NOMO-1 (cell line): ENCODE measurements around the gene TFRC.
"Not testable (repeated sequence)": the region's sequence is repeated elsewhere in the genome, so short reads cannot be mapped to it uniquely, and the experiment has no call there.

Experiments
- DNase-seq, 2 experiments: peaks; one replicate each; lab custom pipeline; 2025; ENCODE audit not compliant: unreplicated experiment in 2 of 2; lab: John Stamatoyannopoulos, UW

The TFRC gene

DNA sequence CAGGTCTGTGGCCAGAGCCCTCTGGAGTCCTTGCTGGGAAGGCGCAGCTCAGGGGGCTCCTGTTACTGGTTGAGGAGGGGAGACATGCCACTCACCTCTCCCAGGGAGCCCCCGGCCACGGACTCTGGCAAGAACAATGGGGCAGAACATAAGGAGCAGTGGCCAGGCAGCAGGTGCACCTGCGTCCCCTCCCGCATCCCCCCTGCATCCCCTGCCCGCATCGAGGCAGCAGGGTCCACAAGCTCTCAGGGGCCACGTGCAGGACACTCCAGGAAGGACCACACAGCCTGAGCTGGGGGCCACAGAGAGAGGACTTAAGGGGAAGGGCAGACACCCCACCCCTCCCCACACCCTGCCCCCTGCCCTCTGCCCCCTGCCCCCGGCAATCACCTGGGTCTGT lies 73.0 kb downstream of the TFRC start:
- DNase-seq = no peak

DNA sequence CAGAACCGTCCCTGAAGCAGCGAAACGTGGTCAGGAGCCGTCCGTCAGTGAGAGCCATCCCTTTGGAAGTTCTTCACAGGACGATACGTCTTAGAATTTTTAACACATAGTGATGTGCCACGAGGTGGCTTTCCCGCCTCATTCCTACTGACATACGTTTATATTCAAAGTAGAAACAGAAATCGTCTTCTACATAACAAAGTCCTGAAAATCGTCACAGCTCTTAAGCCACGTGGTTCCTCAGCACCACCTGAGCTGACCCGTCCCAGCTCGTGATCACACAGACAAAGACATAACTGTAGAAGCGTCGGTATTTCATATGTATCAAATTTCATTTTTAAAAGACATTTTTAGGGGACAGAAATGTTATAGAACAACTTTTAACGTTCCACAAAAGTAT lies 73.5 kb downstream of the TFRC start:
- DNase-seq = no peak

DNA sequence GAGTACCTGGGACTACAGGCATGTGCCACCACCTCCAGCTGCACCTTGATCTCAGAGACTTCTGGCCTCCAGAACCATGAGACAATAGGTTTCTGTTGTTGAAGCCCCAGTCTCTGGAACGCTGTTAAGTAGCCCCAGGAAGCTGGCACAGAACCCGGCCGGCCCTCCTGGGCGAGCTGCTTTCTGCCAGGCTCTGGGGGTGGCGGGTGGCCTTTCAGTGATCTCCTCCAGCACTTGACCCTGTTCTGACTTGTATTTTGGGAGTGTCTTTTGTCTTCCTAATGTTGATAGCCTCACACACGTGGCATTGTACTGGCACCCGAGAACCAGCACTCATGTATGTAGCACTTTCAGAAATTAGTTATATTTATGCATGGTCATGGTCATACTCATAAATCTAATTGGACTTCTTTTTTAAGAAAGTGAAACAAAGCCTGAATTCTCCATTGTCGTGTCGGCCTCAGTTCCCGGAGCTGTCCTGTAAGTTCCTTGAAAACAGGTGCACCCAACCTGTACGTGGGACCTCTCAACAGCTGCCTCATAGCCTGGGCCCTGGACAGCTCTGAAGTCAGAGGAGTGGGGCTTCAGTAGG lies 74.0 kb downstream of the TFRC start:
- DNase-seq = no peak

DNA sequence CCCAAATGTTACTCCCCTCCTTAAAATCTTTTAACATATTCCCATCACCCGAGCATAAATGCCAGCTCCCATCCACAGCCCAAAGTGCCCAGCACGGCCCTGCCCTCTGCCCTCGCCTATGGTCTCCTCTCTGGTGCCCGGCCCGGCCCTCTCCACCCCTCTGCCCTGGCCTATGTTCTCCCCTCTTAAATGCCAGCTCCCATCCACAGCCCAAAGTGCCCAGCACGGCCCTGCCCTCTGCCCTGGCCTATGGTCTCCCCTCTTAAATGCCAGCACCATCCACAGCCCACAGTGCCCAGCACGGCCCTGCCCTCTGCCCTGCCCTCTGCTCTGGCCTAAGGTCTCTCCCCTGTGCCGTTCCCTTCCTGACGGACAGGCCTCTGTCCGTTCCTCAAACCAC lies 76.6 kb downstream of the TFRC start:
- not testable (repeated sequence) for DNase-seq

DNA sequence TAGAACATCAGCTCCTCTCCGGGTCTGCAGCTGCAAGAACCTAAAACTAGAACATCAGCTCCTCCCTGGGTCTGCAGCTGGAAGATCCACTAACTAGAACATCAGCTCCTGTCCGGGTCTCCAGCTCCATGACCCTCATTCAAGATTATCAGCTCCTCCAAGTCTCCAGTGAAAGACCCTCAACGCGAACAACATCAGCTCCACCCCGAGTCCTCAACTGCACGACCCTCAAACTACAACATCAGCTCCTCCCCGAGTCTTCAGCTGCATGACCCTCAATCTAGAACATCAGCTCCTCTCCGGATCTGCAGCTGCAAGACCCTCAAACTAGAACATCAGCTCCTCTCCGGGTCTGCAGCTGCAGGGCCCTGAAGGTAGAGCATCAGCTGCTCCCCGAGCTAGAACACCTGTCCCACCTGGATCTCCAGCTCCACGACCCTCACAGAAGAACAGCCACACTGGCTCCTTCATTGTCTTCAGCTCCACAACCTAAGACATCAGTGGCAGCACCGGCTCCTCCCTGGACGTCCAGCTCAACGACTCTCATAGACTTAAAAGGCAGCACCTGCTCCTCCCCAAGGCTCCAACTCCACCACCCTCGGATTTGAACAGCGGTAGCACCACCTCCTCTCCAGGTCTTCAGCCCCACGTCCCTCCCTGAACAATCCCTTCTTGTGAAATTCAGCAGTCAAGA lies 77.4 kb downstream of the TFRC start:
- DNase-seq = not testable (repeated sequence)

DNA sequence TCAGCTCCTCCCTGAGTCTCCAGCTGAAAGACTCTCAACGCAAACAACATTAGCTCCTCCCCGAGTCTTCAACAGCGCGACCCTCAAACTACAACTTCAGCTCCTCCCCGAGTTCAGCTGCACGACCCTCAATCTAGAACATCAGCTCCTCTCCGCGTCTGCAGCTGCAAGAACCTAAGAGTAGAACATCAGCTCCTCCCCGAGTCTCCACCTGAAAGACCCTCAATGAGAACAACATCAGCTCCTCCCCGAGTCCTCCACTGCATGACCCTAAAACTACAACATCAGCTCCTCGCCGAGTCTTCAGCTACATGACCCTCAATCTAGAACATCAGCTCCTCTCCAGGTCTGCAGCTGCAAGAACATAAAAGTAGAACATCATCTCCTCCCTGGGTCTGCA lies 78.3 kb downstream of the TFRC start:
- no peak for DNase-seq

DNA sequence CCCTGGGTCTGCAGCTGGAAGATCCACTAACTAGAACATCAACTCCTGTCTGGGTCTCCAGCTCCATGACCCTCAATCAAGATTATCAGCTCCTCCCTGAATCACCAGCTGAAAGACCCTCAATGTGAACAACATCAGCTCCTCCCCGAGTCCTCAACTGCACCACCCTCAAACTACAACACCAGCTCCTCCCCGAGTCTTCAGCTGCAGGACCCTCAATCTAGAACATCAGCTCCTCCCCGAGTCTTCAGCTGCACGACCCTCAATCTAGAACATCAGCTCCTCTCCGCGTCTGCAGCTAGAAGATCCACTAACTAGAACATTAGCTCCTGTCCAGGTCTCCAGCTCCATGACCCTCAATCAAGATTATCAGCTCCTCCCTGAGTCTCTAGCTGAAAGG lies 79.2 kb downstream of the TFRC start:
- not testable (repeated sequence) for DNase-seq

DNA sequence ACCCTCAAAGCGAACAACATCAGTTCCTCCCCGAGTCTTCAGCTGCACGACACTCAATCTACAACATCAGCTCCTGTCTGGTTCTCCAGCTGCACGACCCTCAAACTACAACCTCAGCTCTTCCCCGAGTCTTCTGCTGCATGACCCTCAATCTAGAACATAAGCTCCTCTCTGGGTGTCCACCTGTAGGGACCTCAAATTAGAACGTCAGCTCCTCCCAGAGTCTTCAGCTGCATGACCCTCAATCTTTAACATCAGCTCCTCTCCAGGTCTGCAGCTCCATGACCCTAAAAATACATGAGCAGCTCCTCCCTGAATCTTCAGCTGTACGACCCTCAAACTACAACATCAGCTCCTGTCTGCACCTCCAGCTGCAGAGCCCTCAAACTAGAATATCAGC lies 80.7 kb downstream of the TFRC start:
- DNase-seq = not testable (repeated sequence)

DNA sequence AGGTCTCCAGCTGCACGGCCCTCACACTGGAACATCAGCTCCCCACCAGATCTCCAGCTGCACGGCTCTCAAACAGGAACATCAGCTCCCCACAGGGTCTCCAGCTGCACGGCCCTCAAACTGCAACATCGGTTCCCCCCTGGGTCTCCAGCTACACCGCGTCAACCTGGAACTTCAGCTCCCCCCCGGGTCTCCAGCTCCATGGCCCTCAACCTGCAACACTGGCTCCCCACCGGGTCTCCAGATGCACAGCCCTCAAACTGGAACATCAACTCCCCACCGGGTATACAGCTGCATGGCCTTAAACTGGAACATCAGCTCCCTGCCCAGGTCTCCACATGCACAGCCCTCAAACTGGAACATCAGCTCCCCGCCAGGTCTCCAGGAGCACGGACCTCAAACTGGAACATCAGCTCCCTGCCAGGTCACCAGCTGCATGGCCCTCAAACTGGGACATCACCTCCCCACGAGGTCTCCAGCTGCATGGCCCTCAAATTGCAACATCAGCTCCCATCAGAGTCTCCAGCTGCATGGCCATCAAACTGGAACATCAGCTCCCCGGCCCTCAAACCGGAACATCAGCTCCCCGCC lies 81.4 kb downstream of the TFRC start:
- not testable (repeated sequence) for DNase-seq

DNA sequence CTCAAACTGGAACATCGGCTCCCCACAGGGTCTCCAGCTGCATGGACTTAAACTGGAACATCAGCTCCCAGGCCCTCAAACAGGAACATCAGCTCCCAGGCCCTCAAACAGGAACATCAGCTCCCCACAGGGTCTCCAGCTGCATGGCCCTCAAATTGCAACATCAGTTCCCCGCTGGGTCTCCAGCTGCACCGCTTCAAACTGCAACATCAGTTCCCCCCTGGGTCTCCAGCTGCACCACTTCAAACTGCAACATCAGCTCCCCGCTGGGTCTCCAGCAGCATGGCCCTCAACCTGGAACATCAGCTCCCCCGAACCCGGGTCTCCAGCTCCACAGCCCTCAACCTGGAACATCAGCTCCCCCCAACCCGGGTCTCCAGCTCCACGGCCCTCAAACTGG lies 82.0 kb downstream of the TFRC start:
- no peak for DNase-seq
